NCI-H2196 treated with DMSO at 0.1 percent for 48 hours (cell line): ENCODE data around the gene CYP27C1.
"Not testable (repeated sequence)": the region's sequence is repeated elsewhere in the genome, so short reads cannot be mapped to it uniquely, and the experiment has no call there.

ENCODE experiments used
- DNase-seq: peaks from one replicate; lab custom pipeline; 2025; ENCODE audit not compliant: unreplicated experiment; lab: John Stamatoyannopoulos, UW

CYP27C1 gene

DNA sequence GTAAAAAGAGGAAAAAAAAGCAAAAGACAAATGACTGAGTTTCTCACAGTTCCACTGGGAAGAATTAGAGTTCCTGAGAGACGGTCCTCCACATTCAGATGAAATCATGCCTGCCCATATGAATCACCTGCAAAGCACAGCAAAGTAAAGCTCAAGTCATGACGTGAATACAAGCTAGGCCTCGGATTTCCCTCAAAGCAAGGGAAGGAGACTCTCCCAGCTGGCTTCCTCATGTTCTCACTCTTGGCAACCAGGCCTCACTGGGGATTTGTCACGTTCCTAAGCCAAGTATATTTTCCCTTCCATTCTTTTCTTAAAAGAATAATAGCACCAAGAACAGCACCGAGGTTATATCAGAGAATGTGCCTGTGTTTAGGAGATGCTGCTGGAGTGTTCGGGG, 47.0 kb downstream of the CYP27C1 start:
- DNase-seq, result no peak

DNA sequence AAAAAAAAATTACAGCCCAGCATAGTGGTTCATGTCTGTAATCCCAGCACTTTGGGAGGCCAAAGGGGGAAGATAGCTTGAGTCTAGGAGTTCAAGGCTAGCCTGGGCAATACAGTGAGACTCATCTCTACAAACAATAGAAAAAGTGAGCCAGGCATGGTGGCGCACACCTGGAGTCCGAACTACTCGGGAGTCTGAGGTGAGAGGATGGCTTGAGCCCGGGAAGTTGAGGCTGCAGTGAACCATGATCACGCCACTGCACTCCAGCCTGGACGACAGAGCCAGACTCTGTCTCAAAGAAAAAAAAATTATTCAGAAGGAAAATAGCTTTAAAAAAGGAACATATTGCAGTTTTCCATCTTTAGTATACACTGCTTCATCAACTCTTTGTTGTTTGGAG, 47.8 kb downstream of the CYP27C1 start:
- no peak for DNase-seq

DNA sequence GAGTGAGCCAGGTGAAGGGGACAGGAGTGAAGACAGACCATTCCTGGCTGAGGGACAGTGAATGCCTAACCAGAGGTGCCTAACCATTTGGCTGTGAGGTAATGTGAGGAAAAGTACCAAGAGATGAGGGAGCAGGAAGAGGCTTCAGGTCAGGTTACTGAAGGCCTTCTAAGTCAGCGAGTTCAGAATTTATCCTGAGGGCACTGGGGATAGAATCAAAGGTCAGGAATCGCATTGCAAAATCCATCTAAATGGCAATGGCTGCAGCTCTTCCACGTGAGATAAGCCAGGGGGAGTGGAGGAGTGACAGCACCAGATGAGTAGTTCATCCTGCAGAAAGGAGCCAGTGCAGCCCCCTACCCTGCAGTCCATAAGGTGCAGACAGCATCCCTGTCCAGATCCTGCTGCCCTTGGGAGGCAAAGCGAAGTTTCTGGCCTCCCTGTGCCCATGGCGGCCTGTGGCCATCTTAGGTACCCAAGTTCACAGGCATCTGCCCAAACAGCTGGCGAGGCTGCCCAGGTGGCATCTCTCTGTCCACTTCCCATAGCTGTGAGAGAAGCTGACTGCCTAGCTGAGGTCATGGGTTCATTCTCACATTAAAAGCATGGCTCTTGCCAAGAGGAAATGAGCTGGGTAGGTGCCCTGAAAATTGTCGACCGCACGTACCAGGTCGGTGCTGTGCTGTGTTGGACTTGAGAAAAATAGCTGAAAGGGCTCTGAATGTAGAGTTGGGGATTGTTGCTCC, 49.5 kb downstream of the CYP27C1 start:
- DNase-seq, result no peak

DNA sequence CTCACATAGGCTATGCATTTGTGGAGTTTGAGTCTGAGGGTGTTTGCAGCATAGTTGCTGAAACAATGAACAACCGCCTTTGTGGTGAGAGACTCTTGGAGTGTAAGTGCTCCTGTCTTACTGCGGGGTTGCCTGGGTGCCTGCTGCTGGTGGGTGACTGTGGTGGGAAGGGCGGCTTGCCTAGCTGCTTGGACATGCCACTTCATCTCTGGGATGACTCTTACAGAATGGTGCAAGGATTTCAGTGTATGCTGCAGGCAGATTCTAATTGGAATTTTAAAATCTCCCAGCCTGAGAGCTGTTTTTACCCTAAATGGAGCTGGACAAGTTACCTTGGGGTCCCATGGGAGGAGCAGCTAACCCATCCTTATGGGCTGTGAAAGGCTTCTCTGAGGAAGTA, 50.1 kb downstream of the CYP27C1 start:
- DNase-seq, result no peak

DNA sequence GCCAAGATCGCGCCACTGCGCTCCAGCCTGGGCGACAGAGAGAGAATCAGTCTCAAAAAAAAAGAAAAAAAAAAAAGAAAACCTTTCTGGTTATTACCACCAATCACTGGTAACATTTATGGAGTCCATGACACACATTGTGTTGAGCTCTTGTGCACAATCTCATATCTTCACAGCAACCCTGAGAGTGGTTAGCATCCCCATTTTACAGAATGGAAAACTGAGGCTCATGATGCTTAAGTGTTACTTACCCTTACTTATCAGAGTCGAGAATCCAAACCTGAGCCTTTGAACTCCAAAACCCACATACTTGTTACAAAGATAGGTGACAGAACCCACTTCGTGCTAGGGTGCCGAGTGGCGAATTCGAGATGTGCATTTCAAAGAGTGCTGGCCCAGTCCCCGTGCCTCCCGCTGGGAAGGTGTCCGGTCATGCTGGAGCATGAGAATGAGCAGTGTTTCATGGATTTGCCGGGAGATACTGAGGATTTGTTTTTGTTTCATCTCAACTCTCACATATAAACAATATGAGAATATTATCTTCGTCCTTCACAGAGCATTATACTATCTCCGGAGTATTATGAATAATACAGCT, 50.9 kb downstream of the CYP27C1 start:
- DNase-seq, result no peak

DNA sequence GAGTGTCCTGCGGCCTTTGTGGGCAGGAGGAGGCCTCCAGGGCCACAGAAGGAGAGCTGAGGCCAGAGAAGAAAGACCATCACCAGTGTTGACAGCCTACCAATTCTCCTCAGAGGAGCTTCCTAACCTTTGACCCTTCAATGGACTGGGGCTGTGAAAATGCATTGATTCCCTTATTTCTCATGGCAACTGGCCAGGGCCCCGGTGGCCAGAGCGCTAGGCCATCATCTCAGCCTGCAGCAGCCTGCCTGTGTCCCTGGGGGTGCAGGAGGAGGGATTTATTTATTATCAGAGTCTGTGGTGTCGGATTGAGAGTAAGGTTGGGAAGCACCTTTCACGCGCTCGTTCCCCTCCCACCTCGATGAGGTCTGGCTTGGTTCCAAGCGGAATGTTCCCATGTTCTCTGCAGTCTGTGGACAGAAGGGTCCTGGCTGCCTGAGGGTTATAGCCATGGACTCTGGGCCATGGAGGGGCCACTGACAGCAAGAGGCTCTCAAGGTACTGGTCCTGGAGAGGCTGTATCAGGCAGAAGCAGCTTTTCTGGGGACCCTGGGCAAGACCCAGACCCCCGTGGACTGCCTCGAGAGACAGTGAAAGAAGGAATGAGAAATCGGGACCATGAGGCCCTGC, 53.8 kb downstream of the CYP27C1 start:
- DNase-seq, result no peak

DNA sequence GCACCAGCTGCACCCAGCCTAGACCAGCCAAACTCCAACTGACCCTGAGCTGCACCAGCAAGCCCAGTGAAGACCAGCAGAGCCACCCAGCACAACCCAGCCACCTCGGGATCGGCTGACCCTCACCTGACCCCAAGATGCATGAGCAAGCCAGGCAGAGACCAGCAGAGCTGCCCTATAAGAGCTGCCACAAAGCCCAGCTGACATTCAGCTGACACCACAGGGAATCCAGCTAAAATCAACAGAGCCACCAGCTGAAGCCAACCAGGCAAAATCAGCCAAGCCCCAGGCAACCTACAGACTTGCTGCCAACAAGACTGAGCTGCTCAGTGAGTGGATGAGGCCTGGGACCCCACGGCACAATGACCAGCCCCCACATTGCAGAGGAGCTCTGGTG, 54.6 kb downstream of the CYP27C1 start:
- DNase-seq, result no peak

DNA sequence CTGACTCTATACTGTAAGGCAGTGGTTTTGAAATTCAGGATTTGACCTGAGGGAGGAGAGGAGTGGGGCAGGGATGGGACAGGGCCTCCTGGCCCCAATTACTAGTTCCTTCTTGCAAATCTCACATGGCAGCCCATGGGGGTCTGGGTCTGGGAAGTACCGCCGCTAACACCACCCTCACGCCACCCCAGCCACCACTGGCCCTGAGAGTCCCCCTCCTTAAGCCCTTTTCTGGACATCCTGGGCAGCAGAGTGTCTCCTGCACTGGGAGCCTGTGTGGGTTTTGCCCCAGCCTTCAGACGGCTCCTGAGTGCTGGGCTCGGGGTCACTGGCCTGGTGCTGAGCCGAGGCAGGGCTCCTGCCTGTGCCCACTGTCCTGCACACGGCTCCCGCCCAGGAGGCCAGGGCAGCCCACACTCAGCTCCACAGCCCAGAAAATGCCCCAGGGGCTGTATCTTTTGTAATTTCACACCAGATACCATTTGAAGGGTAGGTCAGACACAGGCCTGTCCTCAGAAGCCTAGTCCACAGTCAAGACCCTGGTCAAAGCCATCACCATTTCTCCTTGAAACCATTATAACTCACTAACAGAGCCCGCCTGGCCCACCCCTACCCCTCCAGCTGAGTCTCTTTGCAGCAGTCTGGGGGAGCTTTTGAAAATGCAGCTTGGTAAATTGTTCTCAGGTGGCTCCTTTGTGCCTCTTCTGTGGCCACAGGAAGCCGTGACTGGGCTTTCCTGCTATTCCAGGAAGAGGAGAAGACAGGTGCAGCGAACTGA, 55.1 kb downstream of the CYP27C1 start:
- DNase-seq, result no peak

DNA sequence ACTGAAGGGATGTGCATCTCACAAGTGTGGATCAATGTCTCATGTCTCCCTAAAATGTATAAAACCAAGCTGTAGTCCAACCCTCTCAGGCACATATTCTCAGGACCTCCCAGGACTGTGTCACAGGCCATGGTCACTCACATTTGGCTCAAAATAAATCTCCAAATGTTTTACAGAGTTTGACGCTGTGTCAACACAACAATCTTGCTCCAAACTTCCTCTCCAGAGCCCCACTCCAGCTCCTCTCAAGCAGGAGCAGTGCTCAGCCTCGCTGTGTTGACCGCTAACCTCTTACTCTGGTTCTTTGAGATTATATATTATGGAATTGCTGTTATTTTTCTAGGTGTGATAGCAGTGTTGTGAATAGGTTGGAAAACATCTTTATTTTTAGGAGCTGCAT, 56.2 kb downstream of the CYP27C1 start:
- no peak for DNase-seq

DNA sequence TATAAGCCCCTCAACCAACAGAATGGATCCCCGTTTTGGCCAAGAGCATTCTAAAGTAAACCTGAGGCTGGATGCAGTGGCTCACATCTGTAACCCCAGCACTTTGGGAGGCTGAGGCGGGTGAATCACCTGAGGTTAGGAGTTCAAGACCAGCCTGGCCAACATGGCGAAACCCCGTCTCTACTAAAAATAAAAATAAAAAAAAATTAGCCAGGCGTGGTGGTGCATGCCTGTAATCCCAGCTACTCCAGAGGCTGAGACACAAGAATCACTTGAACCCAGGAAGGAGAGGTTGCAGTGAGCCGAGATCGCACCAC, 57.1 kb downstream of the CYP27C1 start:
- DNase-seq, result not testable (repeated sequence)

DNA sequence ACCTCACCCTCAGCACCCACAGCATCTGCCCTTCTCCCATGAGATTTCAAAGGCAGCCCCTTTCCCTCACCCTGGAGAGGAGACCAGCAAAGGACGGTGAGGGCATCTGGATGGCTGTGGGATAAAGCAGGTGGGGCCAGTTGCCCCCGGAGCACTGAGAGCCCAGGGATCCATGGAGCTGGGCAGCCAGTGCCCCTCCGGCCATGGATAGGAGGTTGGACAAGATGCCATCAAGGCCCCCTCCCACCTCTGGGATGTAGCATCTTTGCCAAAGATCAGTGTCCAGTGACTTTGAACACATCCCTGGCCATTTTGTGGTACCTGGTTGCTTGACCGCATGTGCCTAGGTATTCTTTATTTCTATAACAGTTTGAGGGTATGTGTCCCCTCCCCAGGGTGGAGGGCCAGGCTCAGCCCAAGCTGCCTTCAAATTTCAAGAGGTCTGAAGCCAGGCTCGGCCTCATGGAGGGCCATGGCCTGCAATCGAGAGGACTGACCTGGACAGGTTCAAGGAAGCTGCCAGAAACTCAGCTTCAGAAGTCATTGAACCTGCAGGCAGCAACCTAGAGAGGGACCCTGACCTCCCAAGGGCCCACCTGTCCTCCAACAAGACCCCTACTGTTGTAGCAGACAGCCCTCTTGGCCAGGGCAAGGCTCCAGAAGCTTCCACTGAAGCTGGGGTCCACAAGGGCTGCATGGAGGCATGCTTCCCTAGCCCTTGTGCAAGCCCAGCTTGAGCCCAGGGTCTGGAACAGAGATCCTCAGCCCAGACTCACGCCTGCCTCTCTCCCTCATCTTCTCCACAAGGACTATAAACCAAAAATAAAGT, 57.6 kb downstream of the CYP27C1 start:
- no peak for DNase-seq

DNA sequence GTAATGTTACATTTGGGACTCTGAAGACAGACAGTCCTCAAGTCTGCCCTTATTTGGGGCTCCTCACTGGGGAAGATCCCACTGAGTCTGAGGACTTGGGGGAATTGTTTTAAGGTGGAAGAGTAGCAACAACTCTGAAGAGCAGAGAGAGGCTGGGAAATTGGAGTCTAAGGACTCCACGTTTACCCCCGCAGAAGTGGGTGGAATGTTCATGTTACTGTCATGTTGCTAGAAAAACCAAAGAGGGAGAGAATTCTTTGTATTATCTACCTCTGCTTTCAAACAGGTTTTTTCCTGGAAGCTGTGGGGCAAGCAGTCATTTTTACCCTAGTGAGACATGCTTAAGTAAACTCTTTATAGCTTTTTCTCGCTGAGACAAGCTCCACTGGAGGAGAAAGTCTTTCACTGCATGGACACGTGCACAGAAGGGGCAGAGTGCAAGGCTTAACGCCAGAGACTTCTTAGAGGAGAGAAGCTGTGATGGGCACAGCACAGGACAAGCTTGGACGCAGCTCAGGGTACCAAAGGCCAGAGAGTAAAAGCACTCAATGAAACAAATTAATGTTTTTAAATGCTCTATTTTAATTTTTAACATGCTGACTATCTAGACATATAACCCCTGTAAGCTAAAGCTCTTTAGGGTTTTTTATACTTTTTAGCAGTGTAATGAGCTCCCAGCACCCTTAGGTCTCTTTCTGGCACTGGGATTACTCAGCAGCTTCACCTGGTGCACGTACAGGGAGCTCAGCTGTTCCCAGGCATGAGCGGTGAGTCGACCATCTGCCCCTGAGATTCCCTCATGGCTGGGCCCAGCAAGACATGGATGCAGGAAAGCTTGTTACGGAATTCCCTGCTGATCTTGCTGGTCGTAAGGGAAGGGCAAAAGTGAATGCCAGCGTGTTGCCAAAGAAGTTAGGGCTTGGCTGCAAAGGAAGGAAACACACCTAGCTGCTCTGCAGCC, 58.6 kb downstream of the CYP27C1 start:
- DNase-seq, result no peak

DNA sequence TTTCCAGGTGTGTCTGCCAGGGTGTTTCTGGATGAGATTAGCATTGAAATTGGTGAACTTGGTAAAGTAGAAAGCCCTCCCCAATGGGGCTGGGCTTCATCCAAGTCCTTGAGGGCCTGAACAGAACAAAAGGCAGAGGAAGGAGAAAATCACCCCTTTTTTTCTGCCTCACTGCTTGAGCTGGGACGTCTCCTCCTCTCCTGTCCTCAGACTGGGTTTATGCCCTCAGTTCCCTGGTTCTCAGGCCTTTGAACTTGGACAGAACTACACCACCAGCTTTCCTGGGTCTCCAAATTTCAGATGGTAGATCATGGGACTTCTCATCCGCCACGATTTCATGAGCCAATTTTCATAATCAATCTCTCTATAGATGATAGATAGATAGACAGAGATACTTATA, 59.4 kb downstream of the CYP27C1 start:
- no peak for DNase-seq

DNA sequence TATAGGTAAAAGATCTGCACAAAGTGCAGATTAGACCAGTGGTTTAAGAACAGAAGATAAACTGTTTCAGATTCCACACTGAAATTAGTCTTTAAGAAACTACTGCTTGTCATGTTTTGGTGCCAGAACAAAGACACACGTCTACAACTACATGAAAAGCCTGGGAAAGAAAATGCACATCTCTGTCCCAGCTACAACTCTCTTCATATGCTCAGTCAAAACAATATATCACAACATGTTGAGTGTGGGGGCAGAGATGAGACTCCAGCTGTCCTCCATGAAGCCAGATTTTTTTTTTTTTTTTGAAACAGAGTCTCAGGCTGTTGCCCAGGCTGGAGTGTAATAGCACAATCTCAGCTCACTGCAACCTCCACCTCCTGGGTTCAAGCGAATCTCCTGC, 60.6 kb downstream of the CYP27C1 start:
- DNase-seq, result no peak

DNA sequence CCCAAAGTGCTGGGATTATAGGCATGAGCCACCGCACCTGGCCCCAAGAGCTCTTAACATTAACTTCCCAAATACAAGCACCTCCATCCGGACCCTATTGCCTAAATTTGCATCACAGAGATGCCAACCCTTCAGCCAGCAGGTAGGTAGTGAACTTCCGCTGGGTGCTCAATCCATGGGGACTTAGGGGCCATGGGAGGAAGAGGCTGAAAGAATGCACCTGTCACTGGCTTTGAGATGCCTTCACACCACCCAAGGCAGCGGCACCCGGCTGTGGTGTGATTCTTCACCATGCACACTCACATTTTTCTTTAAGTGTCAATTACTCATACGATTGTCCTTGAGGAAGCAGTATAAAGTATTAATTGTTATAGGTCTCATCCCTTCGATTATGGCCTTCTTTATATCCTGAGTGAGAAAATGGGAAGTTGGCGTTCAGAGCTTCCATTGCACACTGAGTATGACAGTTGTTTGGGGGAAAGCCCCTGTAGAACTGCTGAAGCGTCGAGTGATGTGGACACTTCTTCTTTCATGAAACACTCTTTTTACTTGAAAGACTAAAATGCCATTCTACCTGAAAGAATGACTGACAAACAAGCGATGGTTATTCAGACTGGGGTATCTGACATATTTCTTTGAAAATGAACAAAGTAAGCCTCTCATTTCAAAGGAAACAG, 61.3 kb downstream of the CYP27C1 start:
- DNase-seq, result no peak

DNA sequence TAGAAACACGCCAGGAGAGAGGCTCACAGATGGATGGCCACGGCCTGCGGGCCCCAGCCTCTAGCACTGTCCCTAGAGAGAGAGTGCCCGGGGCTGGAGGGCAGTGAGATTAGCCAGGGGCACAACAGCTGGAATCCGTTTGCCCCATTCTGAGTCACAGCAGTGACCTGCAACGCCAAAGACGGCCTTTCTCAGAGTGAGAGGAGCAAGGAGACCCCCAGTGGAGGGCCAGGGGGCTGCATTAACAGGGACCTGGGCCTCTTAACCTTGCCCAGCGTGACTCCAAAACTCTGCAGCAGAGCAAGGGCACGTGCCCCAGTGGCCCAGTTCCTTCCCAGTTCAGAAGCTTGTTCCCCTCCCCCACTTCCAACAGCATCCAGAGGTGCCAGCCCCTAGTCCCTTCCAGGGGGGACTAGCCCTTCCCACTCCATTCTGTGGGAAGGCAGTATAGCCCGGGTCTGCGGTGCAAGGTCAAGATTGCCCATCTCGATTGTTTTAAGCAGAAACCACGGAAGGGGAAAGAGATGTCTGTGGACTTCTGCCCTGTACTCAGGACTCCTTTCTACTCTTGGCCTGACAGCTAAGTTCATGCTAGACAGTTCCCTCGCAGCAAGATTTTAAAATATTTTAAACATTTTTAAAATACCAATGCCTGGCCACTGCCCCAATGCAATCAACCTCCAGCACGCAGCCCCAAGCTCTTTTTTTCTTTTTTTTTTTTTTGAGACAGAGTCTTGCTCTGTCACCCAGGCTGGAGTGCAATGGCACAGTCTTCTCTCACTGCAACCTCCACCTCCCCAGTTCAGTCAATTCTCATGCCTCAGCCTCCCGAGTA, 62.2 kb downstream of the CYP27C1 start:
- DNase-seq, result no peak

DNA sequence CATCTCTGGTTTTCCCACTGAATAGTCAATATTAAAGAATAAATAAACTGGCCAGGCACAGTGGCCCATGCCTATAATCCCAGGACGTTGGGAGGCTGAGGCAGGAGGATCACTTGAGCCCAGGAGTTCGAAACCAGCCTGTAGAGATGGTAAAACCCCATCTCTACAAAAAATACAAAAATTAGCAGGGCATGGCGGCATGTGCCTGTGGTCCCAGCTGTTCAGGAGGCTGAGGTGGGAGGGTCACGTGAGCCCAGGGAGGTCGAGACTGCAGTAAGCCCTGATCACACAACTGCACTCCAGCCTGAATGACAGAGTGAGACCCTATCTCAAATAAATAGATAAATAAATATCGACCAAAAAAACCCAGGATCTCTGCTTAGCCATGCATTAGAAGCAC, 63.0 kb downstream of the CYP27C1 start:
- no peak for DNase-seq

DNA sequence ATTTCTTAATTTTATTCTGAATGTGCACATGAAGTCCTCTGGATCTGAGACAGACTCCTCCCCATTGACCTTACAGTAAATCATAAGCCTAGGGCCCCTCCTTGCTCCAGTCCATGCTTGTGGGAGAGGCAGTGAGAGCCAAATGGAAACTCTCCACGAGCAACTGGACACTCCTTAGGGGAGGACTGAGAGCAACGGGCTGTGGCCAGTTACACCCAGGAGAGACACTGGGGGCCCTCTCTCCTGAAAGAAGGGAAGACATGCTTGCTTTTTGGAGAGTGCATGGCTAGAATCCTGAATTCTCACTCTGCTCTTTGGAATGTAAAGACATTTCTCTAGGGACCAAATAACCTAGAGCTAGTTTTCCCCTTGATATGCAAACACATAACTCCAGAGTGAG, 64.2 kb downstream of the CYP27C1 start:
- DNase-seq, result no peak
